PC-3 (cell line): ENCODE results near the gene GZF1.

Experiments
- CTCF ChIP-seq: fragments of 300-600 bp; sonication (generic); conservative IDR thresholded peaks from 2 replicates; pipeline ENCODE4 v1.5.1; 2017; ENCODE audit warnings: antibody characterized with exemption, low read depth, mild to moderate bottlenecking, low read length
- EZH2 ChIP-seq: fragments of 300-600 bp; sonication (generic); IDR thresholded peaks from one replicate; pipeline ENCODE4 v1.6.1; 2017; ENCODE audit warnings: antibody characterized with exemption, mild to moderate bottlenecking, low read length; ENCODE audit not compliant: unreplicated experiment

- TF ChIP-seq CTCF (no peak), EZH2 (no peak)
These were observed 6.5 kb downstream of the GZF1 start for GRCh38 chr20:23368316-23369071.
